IMR-90 (cell line): ENCODE measurements around the gene ZNF580. TPM values are rescaled to one million over a fixed set of nuclear protein-coding genes. Genes with fewer than 3 reads are reported as not detected.

Experiments
- ATAC-seq: fragments of 200-7000 bp; cut with Tn5 transposase; 2 replicates; pipeline ENCODE4 v1.9.1; 2020; ENCODE audit warnings: low read depth, mild to moderate bottlenecking, moderate library complexity
- BruUV-seq: library from RNA; stranded (reverse); fragments of 400-500 nt; replicated peaks from 2 replicates; lab custom pipeline; 2021; lab: Mats Ljungman, UMichigan
- CTCF ChIA-PET: fragments of 300-600 bp; formaldehyde crosslinking; extraction: SDS; loops from one replicate; lab custom pipeline; 2021; ENCODE audit warnings: antibody characterized with exemption; lab: Yijun Ruan, JAX
- POLR2A ChIA-PET: fragments of 300-600 bp; sonication (Branson Sonifier 250); formaldehyde crosslinking; loops from one replicate; lab custom pipeline; 2022; ENCODE audit warnings: antibody characterized with exemption; ENCODE audit not compliant: unreplicated experiment; lab: Charles Lee
- DNase-seq: peaks from one replicate; pipeline ENCODE4 v3.0.0; 2013
- H2AFZ ChIP-seq: replicated peaks from 2 replicates; pipeline ENCODE3; 2013; ENCODE audit warnings: low read length, mild to moderate bottlenecking; ENCODE audit not compliant: poor library complexity
- H2AK5ac ChIP-seq: 2 replicates; pipeline ENCODE4 v1.6.1; 2013; ENCODE audit warnings: low read depth, low read length, inconsistent platforms
- H2AK9ac ChIP-seq: replicated peaks from 2 replicates; pipeline ENCODE3; 2013; ENCODE audit warnings: mild to moderate bottlenecking, low read depth, low read length, moderate library complexity; ENCODE audit not compliant: poor library complexity
- H2BK120ac ChIP-seq: 2 replicates; pipeline ENCODE4 v1.6.1; 2013; ENCODE audit warnings: low read depth, low read length, inconsistent platforms
- H2BK15ac ChIP-seq: 3 replicates; pipeline ENCODE4 v1.6.1; 2013; ENCODE audit warnings: low read depth, low read length, inconsistent platforms
- H2BK20ac ChIP-seq: 2 replicates; pipeline ENCODE4 v1.6.1; 2013; ENCODE audit warnings: low read depth, mild to moderate bottlenecking, inconsistent platforms, low read length, moderate library complexity
- H2BK5ac ChIP-seq: 2 replicates; pipeline ENCODE4 v1.6.1; 2013; ENCODE audit warnings: mild to moderate bottlenecking, low read depth, low read length, inconsistent platforms; ENCODE audit not compliant: poor library complexity, severe bottlenecking
- H3K14ac ChIP-seq: replicated peaks from 2 replicates; pipeline ENCODE4 v1.6.1; 2013; ENCODE audit warnings: low read depth, low read length, inconsistent platforms
- H3K18ac ChIP-seq: 2 replicates; pipeline ENCODE4 v1.6.1; 2013; ENCODE audit warnings: low read depth, low read length, control low read depth
- H3K23ac ChIP-seq: 2 replicates; pipeline ENCODE4 v1.6.1; 2013; ENCODE audit warnings: low read depth, low read length, inconsistent platforms
- H3K27ac ChIP-seq: 2 replicates; pipeline ENCODE4 v1.5.1; 2013; ENCODE audit warnings: mild to moderate bottlenecking, control low read depth, low read length; ENCODE audit not compliant: insufficient read depth
- H3K27me3 ChIP-seq: 2 replicates; pipeline ENCODE4 v1.6.1; 2013; ENCODE audit warnings: low read length; ENCODE audit not compliant: control insufficient read depth, insufficient read depth
- H3K36me3 ChIP-seq: 2 replicates; pipeline ENCODE4 v1.6.1; 2013; ENCODE audit warnings: low read length, mixed read lengths; ENCODE audit not compliant: control insufficient read depth, insufficient read depth
- H3K4ac ChIP-seq: 2 replicates; pipeline ENCODE4 v1.6.1; 2013; ENCODE audit warnings: low read depth, low read length, inconsistent platforms
- H3K4me1 ChIP-seq: 2 replicates; pipeline ENCODE4 v1.6.1; 2013; ENCODE audit warnings: low read length, mixed read lengths; ENCODE audit not compliant: control insufficient read depth, insufficient read depth
- H3K4me2 ChIP-seq: 2 replicates; pipeline ENCODE4 v1.6.1; 2013; ENCODE audit warnings: low read depth, mild to moderate bottlenecking, control low read depth, low read length, moderate library complexity
- H3K4me3 ChIP-seq: 2 replicates; pipeline ENCODE4 v1.5.1; 2013; ENCODE audit warnings: low read depth, mild to moderate bottlenecking, control low read depth, low read length, moderate library complexity; ENCODE audit not compliant: insufficient read depth
- H3K56ac ChIP-seq: 2 replicates; pipeline ENCODE4 v1.6.1; 2013; ENCODE audit warnings: low read length, inconsistent platforms; ENCODE audit not compliant: insufficient read depth; ENCODE audit errors: extremely low read depth
- H3K79me1 ChIP-seq, 2 experiments: 2 replicates each; pipeline ENCODE4 v1.6.1; 2013; ENCODE audit warnings: low read length in 2 of 2, inconsistent platforms in 1 of 2, low read depth in 1 of 2
- H3K9ac ChIP-seq: 2 replicates; pipeline ENCODE4 v1.6.1; 2013; ENCODE audit warnings: low read depth, low read length, control low read depth
- H3K9me1 ChIP-seq: 2 replicates; pipeline ENCODE4 v1.6.1; 2013; ENCODE audit warnings: low read length, inconsistent platforms; ENCODE audit not compliant: insufficient read depth
- H3K9me3 ChIP-seq: 2 replicates; pipeline ENCODE4 v1.6.1; 2013; ENCODE audit warnings: low read length; ENCODE audit not compliant: control insufficient read depth, insufficient read depth
- H4K20me1 ChIP-seq: 2 replicates; pipeline ENCODE4 v1.6.1; 2013; ENCODE audit warnings: low read length, inconsistent platforms; ENCODE audit not compliant: insufficient read depth
- H4K5ac ChIP-seq: 2 replicates; pipeline ENCODE4 v1.6.1; 2013; ENCODE audit warnings: mild to moderate bottlenecking, low read depth, low read length, control low read depth
- H4K8ac ChIP-seq, 2 experiments: 2 replicates each; pipeline ENCODE4 v1.6.1; 2013; ENCODE audit warnings: low read depth in 2 of 2, low read length in 2 of 2, control low read depth in 1 of 2, inconsistent platforms in 1 of 2
- H4K91ac ChIP-seq: 2 replicates; pipeline ENCODE4 v1.6.1; 2013; ENCODE audit warnings: low read depth, low read length, inconsistent platforms; ENCODE audit not compliant: insufficient read depth
- RAD21 ChIP-seq: IDR thresholded peaks from 2 replicates; pipeline ENCODE4 v1.6.1; 2012; ENCODE audit warnings: low read length, improper control_type of control experiment
- WGBS, 2 experiments: methylation state at CpG; one replicate each; pipeline versions ENCODE4 v1.1.5 to v1.1.7; 2013; ENCODE audit warnings: missing lambda C conversion rate in 2 of 2; ENCODE audit not compliant: insufficient read length in 1 of 2; ENCODE audit errors: extremely low coverage in 2 of 2; 5-methylcytosine and 5-hydroxymethylcytosine counted together
- dilution Hi-C: fragments of 300-500 bp; cut with HindIII; formaldehyde crosslinking; loops from one replicate; pipeline ENCODE4 v1.14.3; 2018; ENCODE audit warnings: low sequenced_read_pairs; ENCODE audit not compliant: unreplicated experiment
- in situ Hi-C: fragments of 300-500 bp; cut with MboI; formaldehyde crosslinking; loops from 3 replicates; pipeline ENCODE4 v1.14.3; 2019; ENCODE audit warnings: low sequenced_read_pairs, inconsistent platforms, mixed read lengths
- intact Hi-C: fragments of 100-400 bp; cut with micrococcal nuclease; formaldehyde crosslinking; loops from 2 replicates; pipeline ENCODE4 v1.10.0; 2022
- polyA plus RNA-seq, 3 experiments: library from polyadenylated mRNA; depleted of rRNA; stranded (reverse); fragments of >200 nt; gene quantifications; 2 replicates each; pipeline ENCODE4 v1.2.3, GENCODE V29; 2012; ENCODE audit warnings: low replicate concordance in 1 of 3
- total RNA-seq: library from RNA; depleted of rRNA; stranded (reverse); fragments of >200 nt; gene quantifications from 2 replicates; pipeline ENCODE4 v1.2.3, GENCODE V29; 2012

ZNF580 gene
- total and polyA plus RNA-seq, 2 of the 4 experiments (the other 2 are of a cell fraction): 1.4 to 36.9 TPM

DNA sequence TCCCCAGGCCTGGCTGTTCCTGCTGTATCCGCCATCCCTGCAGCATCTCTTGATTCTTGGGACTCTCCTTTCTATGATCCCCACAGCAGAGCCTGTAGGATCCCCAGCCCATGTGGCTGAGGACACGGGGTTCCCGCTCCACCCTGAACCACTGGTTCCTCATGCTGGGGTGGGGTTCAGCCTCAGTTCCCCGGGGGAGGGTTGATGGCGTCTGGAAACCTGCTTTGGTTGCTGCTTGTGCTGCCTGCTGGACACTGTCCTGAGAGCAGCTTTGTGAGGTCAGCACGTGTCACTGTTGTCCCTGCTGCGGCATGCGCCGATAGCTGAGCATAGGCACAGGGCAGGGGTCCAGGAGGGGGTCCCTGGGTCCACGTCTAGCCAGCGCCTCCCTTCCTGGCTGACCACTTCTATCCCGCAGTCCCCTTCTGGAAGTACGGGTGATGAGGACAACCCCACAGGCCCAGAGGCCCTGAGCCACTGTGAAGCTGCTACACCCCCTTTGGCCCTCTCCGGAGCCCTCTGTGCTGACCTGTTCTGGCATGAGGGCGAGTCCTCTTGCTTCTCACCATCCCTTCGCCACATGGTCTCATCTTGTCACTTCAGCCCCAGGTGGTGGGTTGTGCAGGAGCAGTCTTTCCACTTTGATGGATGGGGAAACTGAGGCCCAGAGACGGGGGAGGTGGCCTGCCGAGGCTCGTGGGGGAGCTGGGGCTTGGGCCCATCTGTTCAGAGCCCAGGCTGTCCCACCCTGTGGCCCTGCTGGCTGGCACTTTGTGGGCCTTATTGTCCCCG is 39.7 kb downstream of the ZNF580 start:
- H3K4me1 ChIP-seq: peaks cover 7% of the 10 kb centered on the region
- no peak overlapping the region for H2BK5ac ChIP-seq
- no peak overlapping the region for H3K18ac ChIP-seq
- H4K20me1 ChIP-seq: peaks cover 77% of the 10 kb centered on the region
- no peak overlapping the region for H2AK5ac ChIP-seq
- POLR2A ChIA-PET: no interaction called here
- CTCF ChIA-PET: no interaction called here
- no peak overlapping the region for H2AFZ ChIP-seq
- H3K36me3 ChIP-seq: peaks cover 52% of the 10 kb centered on the region
- 97% methylated on average over 7 of the region's 20 CpGs; no CpG with 5 or more reads in 1 of the 2 experiments for WGBS, 2 experiments
- TF ChIP-seq RAD21: no peak
- no peaks in the 10 kb centered on the region for H3K27me3 ChIP-seq
- no peak overlapping the region for H3K4ac ChIP-seq
- ATAC-seq: no peak
- H2BK15ac ChIP-seq: no peak overlapping the region
- DNase-seq: no peak
- dilution Hi-C loops: no loop called here
- H2BK20ac ChIP-seq: no peak overlapping the region
- no peak overlapping the region for H4K8ac ChIP-seq
- peak overlapping the region; percentile 23 for H2AK9ac ChIP-seq
- H3K9ac ChIP-seq: no peak overlapping the region
- no peaks in the 10 kb centered on the region for H3K9me3 ChIP-seq
- in situ Hi-C loops: loop anchor here (25.0 kb wide), 1 partner anchor 457 kb away; the partner anchor contains the start of gene ZNF444
- no peak overlapping the region for H2BK120ac ChIP-seq
- no peak overlapping the region for H3K23ac ChIP-seq
- H3K79me1 ChIP-seq: peaks cover 23 to 78% of the 10 kb centered on the region in 2 experiments
- H3K14ac ChIP-seq: no peak overlapping the region
- no TSS peak for BruUV-seq
- H3K4me3 ChIP-seq: no peak overlapping the region
- H3K27ac ChIP-seq: no peak overlapping the region; the same call in 1 of the 2 replicates
- intact Hi-C loops: no loop called here
- no peak overlapping the region for H4K5ac ChIP-seq
- H4K91ac ChIP-seq: no peak overlapping the region
- no peak overlapping the region for H3K56ac ChIP-seq
- peaks cover 11% of the 10 kb centered on the region; the same call in 1 of the 2 replicates for H3K9me1 ChIP-seq
- no peak overlapping the region for H3K4me2 ChIP-seq
